DOHH2 (cell line): ENCODE results near the gene CALCR.
A peak's percentile ranks its signal among the peaks of the same experiment; 100 is the strongest.

ENCODE experiments used
- H3F3A ChIP-seq: fragments of 200-600 bp; sonication (generic), shearing (Covaris generic); 2 replicates; pipeline ENCODE4 v1.6.0; 2016; ENCODE audit warnings: antibody characterized with exemption, mild to moderate bottlenecking; ENCODE audit not compliant: control insufficient read depth, insufficient read depth
- H3K27ac ChIP-seq: fragments of 200-600 bp; sonication (generic); 2 replicates; pipeline ENCODE4 v1.5.1; 2014; ENCODE audit warnings: low read depth, mild to moderate bottlenecking, low read length, moderate library complexity
- H3K27me3 ChIP-seq: fragments of 200-600 bp; sonication (generic); 2 replicates; pipeline ENCODE4 v1.6.1; 2014; ENCODE audit warnings: mild to moderate bottlenecking, low read length, mixed read lengths; ENCODE audit not compliant: control insufficient read depth
- H3K36me3 ChIP-seq: fragments of 200-600 bp; sonication (generic); 2 replicates; pipeline ENCODE4 v1.6.1; 2014; ENCODE audit warnings: mild to moderate bottlenecking, low read length, moderate library complexity, mixed read lengths; ENCODE audit not compliant: control insufficient read depth
- H3K4me1 ChIP-seq: fragments of 200-600 bp; sonication (generic); 2 replicates; pipeline ENCODE4 v1.6.1; 2014; ENCODE audit warnings: mild to moderate bottlenecking, low read length, mixed read lengths; ENCODE audit not compliant: control insufficient read depth
- H3K4me2 ChIP-seq: fragments of 200-600 bp; sonication (generic); 2 replicates; pipeline ENCODE4 v1.6.0; 2014; ENCODE audit warnings: mild to moderate bottlenecking, low read length, moderate library complexity
- H3K4me3 ChIP-seq: fragments of 200-600 bp; sonication (generic); 2 replicates; pipeline ENCODE4 v1.5.1; 2014; ENCODE audit warnings: mild to moderate bottlenecking, low read length, mixed read lengths
- H3K79me2 ChIP-seq: fragments of 200-600 bp; sonication (generic); 2 replicates; pipeline ENCODE4 v1.6.1; 2014; ENCODE audit warnings: mild to moderate bottlenecking, low read length, mixed read lengths; ENCODE audit not compliant: control insufficient read depth
- H3K9me2 ChIP-seq: fragments of 200-600 bp; sonication (generic); replicated peaks from 2 replicates; pipeline ENCODE4 v1.6.1; 2014; ENCODE audit warnings: mild to moderate bottlenecking, low read length, mixed read lengths; ENCODE audit not compliant: control insufficient read depth
- H3K9me3 ChIP-seq: fragments of 200-600 bp; sonication (generic); 2 replicates; pipeline ENCODE4 v1.6.1; 2014; ENCODE audit warnings: antibody characterized with exemption, low read length, mixed read lengths; ENCODE audit not compliant: control insufficient read depth, insufficient read depth
- H4K20me1 ChIP-seq: fragments of 200-600 bp; sonication (generic); 2 replicates; pipeline ENCODE4 v1.6.0; 2014; ENCODE audit warnings: low read depth, mild to moderate bottlenecking, antibody characterized with exemption, low read length, moderate library complexity; ENCODE audit not compliant: control insufficient read depth, insufficient read depth
- EZH2phosphoT487 ChIP-seq: fragments of 200-600 bp; sonication (generic); IDR thresholded peaks from 2 replicates; pipeline ENCODE4 v1.6.1; 2017; ENCODE audit warnings: borderline replicate concordance, mild to moderate bottlenecking, antibody characterized with exemption, low read length, moderate library complexity, mixed read lengths
- TF ChIP-seq, protein P1 (sequence below): fragments of 200-600 bp; sonication (generic); IDR thresholded peaks from one replicate; pipeline ENCODE4 v1.5.1; 2014; ENCODE audit warnings: antibody characterized with exemption, mild to moderate bottlenecking, low read depth, low read length; ENCODE audit not compliant: poor library complexity, severe bottlenecking

The CALCR gene

DNA sequence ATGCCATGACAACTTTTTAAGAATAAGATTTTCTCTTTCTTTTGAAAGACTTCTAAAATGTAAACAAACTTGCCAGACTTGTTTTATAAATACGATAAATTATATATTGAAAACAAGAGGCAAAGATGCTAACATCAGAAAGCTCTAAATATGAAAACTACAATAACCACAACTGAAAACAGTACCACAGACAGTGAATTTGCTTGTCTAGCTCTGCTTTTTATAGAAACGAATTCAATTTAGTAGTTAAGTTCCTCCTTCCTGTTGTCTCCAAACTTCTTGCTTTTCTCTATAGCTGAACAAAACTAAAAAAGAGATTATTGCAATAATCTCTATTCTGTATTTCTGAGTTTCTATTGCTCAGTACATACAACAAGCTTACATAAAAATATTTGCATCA lies 147.4 kb downstream of the CALCR start:
- Histone ChIP-seq H3K79me2 (no peaks in the 10 kb centered on the region), H3K4me1 (peaks cover 76% of the 10 kb centered on the region), H4K20me1 (no peaks in the 10 kb centered on the region), H3K27me3 (no peaks in the 10 kb centered on the region), H3K4me3 (peak overlapping the region; percentile 38), H3K9me2 (no peaks in the 10 kb centered on the region), H3F3A (peaks cover 11% of the 10 kb centered on the region), H3K36me3 (peaks cover 17% of the 10 kb centered on the region), H3K9me3 (peaks cover 6% of the 10 kb centered on the region), H3K4me2 (peak overlapping the region; percentile 71), H3K27ac (peak overlapping the region; percentile 76)
- no peak for TF ChIP-seq EZH2phosphoT487
- TF ChIP-seq, protein P1, sequence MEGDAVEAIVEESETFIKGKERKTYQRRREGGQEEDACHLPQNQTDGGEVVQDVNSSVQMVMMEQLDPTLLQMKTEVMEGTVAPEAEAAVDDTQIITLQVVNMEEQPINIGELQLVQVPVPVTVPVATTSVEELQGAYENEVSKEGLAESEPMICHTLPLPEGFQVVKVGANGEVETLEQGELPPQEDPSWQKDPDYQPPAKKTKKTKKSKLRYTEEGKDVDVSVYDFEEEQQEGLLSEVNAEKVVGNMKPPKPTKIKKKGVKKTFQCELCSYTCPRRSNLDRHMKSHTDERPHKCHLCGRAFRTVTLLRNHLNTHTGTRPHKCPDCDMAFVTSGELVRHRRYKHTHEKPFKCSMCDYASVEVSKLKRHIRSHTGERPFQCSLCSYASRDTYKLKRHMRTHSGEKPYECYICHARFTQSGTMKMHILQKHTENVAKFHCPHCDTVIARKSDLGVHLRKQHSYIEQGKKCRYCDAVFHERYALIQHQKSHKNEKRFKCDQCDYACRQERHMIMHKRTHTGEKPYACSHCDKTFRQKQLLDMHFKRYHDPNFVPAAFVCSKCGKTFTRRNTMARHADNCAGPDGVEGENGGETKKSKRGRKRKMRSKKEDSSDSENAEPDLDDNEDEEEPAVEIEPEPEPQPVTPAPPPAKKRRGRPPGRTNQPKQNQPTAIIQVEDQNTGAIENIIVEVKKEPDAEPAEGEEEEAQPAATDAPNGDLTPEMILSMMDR = no peak

DNA sequence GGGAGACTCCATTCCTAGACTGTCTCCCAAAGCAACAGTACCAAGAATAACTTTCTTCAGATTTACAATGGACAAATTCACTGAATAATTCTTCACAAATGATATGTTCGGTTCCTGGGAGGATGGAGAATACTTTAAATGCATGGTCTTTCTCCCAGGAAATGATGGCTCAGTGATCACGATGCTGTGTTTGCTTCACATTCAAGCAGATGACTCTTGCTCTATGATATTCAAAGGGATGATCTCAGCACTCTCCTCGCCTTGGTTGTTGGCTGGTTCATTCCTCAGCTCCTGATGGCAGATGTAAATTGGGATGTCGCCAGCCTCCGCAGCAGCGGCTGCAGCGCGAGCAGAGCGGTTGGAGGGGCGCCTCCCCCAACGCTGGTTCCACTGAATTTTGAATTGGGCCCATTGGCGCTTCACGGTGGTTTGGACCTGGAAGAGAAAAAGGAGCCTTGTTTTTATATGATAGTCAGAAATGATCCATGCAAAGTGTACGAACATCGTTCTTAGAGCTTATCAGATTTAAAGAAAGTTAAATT lies 148.3 kb downstream of the CALCR start:
- H3K79me2 ChIP-seq = no peaks in the 10 kb centered on the region

DNA sequence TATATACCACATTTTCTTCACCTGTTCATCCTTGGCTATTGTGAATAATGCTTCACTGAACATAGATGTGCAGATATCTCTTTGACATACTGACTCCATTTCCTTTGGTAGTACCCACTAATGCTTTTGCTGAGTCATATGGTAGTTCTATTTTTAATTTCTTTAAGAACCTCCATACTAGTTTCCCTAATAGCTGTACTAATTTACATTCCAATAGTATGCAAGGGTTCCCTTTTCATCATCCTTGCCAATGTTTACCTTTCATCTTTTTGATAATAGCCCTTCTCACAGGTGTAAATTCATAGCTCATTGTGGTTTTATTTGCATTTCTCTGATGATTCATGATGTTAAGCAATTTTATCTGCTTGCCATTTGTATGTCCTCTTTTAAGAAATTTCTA lies 159.9 kb downstream of the CALCR start:
- TF ChIP-seq, protein P1 = no peak
- TF ChIP-seq EZH2phosphoT487 = no peak
- no peak overlapping the region for H3K27ac ChIP-seq
- no peak overlapping the region for H3K4me2 ChIP-seq
- no peaks in the 10 kb centered on the region for H3K36me3 ChIP-seq
- no peaks in the 10 kb centered on the region for H3K9me3 ChIP-seq
- H3K4me3 ChIP-seq = no peak overlapping the region
- H3K4me1 ChIP-seq = peaks cover 9% of the 10 kb centered on the region
- no peaks in the 10 kb centered on the region for H3K79me2 ChIP-seq
- H3K27me3 ChIP-seq = no peaks in the 10 kb centered on the region
- H4K20me1 ChIP-seq = no peaks in the 10 kb centered on the region
- H3K9me2 ChIP-seq = no peaks in the 10 kb centered on the region
- H3F3A ChIP-seq = no peaks in the 10 kb centered on the region

More for the DNA sequence above, 148.3 kb downstream of the CALCR start:
- H3K9me3 ChIP-seq = peaks cover 6% of the 10 kb centered on the region
- H3K9me2 ChIP-seq = no peaks in the 10 kb centered on the region
- peaks cover 11% of the 10 kb centered on the region for H3F3A ChIP-seq
- H3K4me3 ChIP-seq = peak overlapping the region; percentile 38
- H3K27ac ChIP-seq = peak overlapping the region; percentile 76
- H3K36me3 ChIP-seq = peaks cover 14% of the 10 kb centered on the region
- no peak for TF ChIP-seq EZH2phosphoT487
- TF ChIP-seq, protein P1 = no peak
- H4K20me1 ChIP-seq = no peaks in the 10 kb centered on the region
- H3K4me1 ChIP-seq = peaks cover 67% of the 10 kb centered on the region
- H3K4me2 ChIP-seq = peak overlapping the region; percentile 71
- no peaks in the 10 kb centered on the region for H3K27me3 ChIP-seq
